ENCODE data around the gene MAPKAPK3. TPM values are rescaled to one million over a fixed set of nuclear protein-coding genes. Genes with fewer than 3 reads are reported as not detected.
"Not testable (repeated sequence)": the region's sequence is repeated elsewhere in the genome, so short reads cannot be mapped to it uniquely, and the experiment has no call there.

MAPKAPK3 gene
- total RNA-seq, 6 donors from 2014 or later = 30.2 to 102 (median 70.1) TPM

DNA sequence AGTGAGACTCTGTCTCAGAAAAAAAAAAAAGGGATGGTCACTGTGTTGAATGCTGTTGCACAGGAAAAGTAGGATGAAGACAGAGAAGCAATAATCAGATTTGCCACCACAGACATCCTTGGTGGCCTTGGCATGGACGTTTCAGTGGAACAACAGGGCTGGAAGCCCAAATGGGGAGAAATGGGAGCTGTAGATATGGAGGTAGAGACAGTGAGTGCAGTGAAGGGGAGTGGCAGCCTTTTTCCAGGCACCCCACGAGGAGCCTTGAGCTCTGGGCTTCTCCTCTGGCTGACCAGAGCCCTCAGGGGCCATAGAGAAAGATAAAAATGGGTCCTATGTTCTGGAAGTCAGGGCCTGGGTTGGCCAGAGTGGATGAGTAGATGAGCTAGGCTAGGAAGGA lies 45.5 kb downstream of the MAPKAPK3 start:
- WGBS, 2 donors = 35 to 63% methylated on average over 2 of the region's 2 CpGs
- no peaks in the 10 kb centered on the region for H3K27me3 ChIP-seq
- H3K36me3 ChIP-seq = no peaks in the 10 kb centered on the region
- ATAC-seq (ENCODE audit: low FRiP score in 2 of 2) (no peak), DNase-seq (no peak)
- H3K27ac ChIP-seq = no peak overlapping the region
- H3K4me1 ChIP-seq = peaks cover 0 to 10% (median 5%) of the 10 kb centered on the region in 4 donors
- TF ChIP-seq POLR2AphosphoS5 (IDR thresholded peaks at IDR 0.05) = no peak
- no peak overlapping the region for H3K4me3 ChIP-seq
- no peaks in the 10 kb centered on the region for H3K9me3 ChIP-seq

DNA sequence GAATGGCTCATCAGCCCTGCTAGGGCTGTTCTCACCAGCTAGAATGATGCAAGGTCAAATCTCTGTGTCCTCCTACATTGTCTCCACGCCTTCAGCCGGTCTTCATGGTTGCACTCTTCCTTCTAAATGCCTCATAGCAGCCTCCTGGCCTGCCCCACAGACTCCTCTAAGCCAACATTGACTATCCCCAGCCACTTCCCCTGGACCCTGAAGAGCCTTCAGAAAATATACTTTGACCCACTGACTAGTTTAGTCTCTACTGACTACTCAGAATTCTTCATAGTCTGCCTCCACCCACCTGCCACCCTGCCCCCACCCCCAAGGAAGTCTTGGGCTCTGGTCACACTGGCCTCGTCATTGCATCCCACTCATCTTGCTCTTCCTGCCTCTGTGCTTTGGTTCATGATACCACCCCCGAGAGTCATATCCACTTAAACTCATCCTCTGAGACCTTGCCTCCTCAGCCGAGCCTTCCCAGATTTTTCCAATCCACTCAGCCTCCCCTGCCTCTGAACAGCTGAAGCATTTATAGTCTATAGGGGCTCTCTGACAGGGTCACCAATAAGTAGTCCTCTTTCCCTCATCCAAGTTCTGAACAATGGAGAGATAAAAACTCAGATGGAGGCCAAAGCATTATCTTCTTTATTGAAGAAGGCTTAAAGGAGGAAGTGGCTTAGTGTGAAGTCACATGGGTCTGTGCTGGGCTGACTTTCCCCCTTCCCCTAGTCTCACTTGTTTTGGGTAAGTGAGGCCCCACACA lies 48.3 kb downstream of the MAPKAPK3 start:
- no peak overlapping the region for H3K27ac ChIP-seq
- no peaks in the 10 kb centered on the region for H3K36me3 ChIP-seq
- TF ChIP-seq POLR2A (IDR thresholded peaks at IDR 0.05) = no peak
- no peak for TF ChIP-seq POLR2AphosphoS5 (IDR thresholded peaks at IDR 0.05)
- no peak for TF ChIP-seq EP300 (IDR thresholded peaks at IDR 0.05)
- TF ChIP-seq, protein P1, sequence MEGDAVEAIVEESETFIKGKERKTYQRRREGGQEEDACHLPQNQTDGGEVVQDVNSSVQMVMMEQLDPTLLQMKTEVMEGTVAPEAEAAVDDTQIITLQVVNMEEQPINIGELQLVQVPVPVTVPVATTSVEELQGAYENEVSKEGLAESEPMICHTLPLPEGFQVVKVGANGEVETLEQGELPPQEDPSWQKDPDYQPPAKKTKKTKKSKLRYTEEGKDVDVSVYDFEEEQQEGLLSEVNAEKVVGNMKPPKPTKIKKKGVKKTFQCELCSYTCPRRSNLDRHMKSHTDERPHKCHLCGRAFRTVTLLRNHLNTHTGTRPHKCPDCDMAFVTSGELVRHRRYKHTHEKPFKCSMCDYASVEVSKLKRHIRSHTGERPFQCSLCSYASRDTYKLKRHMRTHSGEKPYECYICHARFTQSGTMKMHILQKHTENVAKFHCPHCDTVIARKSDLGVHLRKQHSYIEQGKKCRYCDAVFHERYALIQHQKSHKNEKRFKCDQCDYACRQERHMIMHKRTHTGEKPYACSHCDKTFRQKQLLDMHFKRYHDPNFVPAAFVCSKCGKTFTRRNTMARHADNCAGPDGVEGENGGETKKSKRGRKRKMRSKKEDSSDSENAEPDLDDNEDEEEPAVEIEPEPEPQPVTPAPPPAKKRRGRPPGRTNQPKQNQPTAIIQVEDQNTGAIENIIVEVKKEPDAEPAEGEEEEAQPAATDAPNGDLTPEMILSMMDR (IDR thresholded peaks at IDR 0.05) = no peak
- DNase-seq (no peak), ATAC-seq (ENCODE audit: low FRiP score in 2 of 2) (peak in 1 of 2 donors; percentile 44)
- 77 to 87% methylated on average over 5 of the region's 5 CpGs for WGBS, 2 donors
- H3K27me3 ChIP-seq = no peaks in the 10 kb centered on the region
- H3K4me1 ChIP-seq = peaks cover 0 to 10% (median 5%) of the 10 kb centered on the region in 4 donors
- no peak overlapping the region for H3K4me3 ChIP-seq
- H3K9me3 ChIP-seq = no peaks in the 10 kb centered on the region

DNA sequence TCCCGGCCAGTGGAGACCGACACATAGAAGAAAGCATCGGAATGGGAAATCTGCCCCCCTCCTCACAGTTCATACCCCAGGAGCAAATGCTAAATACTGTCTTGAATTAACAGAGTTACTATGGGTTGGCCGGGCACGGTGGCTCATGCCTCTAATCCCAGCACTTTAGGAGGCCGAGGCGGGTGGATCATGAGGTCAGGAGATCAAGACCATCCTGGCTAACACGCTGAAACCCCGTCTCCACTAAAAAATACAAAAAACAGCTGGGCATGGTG lies 48.8 kb downstream of the MAPKAPK3 start:
- H3K4me1 ChIP-seq = peaks cover 0 to 10% (median 5%) of the 10 kb centered on the region in 4 donors
- H3K9me3 ChIP-seq; ATAC-seq (ENCODE audit: low FRiP score in 2 of 2); H3K27ac ChIP-seq; DNase-seq; H3K36me3 ChIP-seq; H3K27me3 ChIP-seq; H3K4me3 ChIP-seq: not testable (repeated sequence)
- 80 to 88% methylated on average over 9 of the region's 9 CpGs for WGBS, 2 donors

DNA sequence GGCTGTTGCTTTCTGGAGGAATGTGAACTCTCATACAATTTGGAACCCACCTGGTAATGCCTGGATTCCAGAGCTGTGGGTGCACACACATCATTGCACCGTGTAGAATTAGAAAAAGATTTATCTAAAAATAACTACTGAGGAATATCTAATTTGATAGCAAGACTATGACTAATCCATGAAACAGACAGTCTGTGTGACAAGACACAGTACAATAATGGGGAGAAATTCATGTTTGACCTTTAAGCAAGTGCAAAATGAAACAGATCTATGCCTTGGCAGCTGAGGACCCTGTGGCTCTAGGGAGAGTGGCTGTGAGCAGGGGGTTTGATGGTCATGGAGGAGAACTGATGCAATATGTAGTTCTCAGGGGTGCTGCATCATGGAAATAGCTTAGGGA lies 49.9 kb downstream of the MAPKAPK3 start:
- Histone ChIP-seq H3K4me3 (no peak overlapping the region), H3K36me3 (no peaks in the 10 kb centered on the region), H3K27me3 (no peaks in the 10 kb centered on the region), H3K4me1 (peaks cover 0 to 10% (median 5%) of the 10 kb centered on the region in 4 donors), H3K27ac (no peak overlapping the region), H3K9me3 (no peaks in the 10 kb centered on the region)
- TF ChIP-seq EP300 (IDR thresholded peaks at IDR 0.05) = no peak
- no peak for TF ChIP-seq POLR2A (IDR thresholded peaks at IDR 0.05)
- no peak for TF ChIP-seq POLR2AphosphoS5 (IDR thresholded peaks at IDR 0.05)
- TF ChIP-seq, protein P1 (IDR thresholded peaks at IDR 0.05) = no peak
- ATAC-seq (ENCODE audit: low FRiP score in 2 of 2) (no peak), DNase-seq (no peak)
- WGBS, 2 donors = 52 to 54% methylated on average over 1 of the region's 1 CpG

DNA sequence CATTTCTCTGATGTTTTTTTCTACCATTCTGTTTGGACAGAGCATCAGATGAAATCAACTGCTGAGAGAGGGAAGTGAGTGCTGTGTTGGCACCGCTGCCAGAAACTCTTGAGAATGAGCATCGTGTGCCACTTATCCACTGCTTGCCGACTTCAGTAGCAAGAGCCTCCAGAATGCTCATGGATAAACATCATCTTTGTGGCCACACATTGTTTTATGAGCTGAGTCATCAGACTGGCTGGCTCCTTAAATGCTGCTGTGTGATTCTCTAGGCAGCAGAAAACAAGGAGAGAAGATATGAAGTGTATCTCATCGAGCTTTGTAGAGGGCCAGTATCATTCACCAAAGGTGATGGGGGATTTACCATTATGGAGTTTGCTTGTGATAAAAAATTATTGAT lies 54.4 kb downstream of the MAPKAPK3 start:
- WGBS, 2 donors = 50 to 61% methylated on average over 4 of the region's 4 CpGs
- no peaks in the 10 kb centered on the region for H3K9me3 ChIP-seq
- no peak overlapping the region for H3K4me3 ChIP-seq
- H3K27ac ChIP-seq = no peak overlapping the region
- ATAC-seq (ENCODE audit: low FRiP score in 2 of 2) = no peak
- H3K4me1 ChIP-seq = peaks cover 10 to 14% (median 12%) of the 10 kb centered on the region in 4 donors
- no peak for TF ChIP-seq POLR2A (IDR thresholded peaks at IDR 0.05)
- no peak for TF ChIP-seq EP300 (IDR thresholded peaks at IDR 0.05)
- no peak for TF ChIP-seq POLR2AphosphoS5 (IDR thresholded peaks at IDR 0.05)
- TF ChIP-seq, protein P1 (IDR thresholded peaks at IDR 0.05) = no peak
- DNase-seq = peak in 1 of 2 donors; percentile 60
- no peaks in the 10 kb centered on the region for H3K36me3 ChIP-seq
- peaks cover 0 to 19% (median 4%) of the 10 kb centered on the region in 4 donors for H3K27me3 ChIP-seq

DNA sequence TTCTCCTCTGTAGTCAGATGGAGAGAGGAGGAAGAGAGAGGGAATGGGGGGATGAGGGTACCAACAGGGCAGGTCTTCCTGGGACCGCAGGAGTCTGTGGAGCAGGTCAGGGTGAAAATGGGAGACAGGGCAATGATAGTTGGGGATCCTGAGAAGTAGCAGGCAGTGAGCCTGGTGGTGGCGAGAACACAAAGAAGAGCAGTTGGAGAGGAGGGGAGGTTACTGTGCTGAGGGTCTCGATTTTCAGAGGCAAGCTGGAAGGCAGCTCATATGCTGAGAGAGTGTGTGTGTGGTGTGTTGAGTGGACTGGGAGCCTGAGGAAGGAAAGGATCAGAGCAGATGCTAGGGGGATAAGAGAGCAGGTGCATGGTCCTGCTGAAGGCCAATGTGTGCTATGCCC lies 55.7 kb downstream of the MAPKAPK3 start:
- TF ChIP-seq, protein P1 (IDR thresholded peaks at IDR 0.05) = no peak
- no peak for TF ChIP-seq POLR2A (IDR thresholded peaks at IDR 0.05)
- TF ChIP-seq POLR2AphosphoS5 (IDR thresholded peaks at IDR 0.05) = no peak
- no peak for TF ChIP-seq EP300 (IDR thresholded peaks at IDR 0.05)
- Histone ChIP-seq H3K36me3 (no peaks in the 10 kb centered on the region), H3K4me3 (no peak overlapping the region), H3K27ac (no peak overlapping the region), H3K27me3 (peaks cover 0 to 25% (median 7%) of the 10 kb centered on the region in 4 donors), H3K9me3 (no peaks in the 10 kb centered on the region), H3K4me1 (peaks cover 10 to 14% (median 12%) of the 10 kb centered on the region in 4 donors)
- DNase-seq (no peak), ATAC-seq (ENCODE audit: low FRiP score in 2 of 2) (no peak)
- WGBS, 2 donors = 82 to 85% methylated on average over 3 of the region's 3 CpGs

All from upper lobe of left lung (tissue), 6 donors.